Activated CD4-positive, alpha-beta T cell treated with anti-CD3 and anti-CD28 coated beads, Interleukin-2, amount 10 ng/mL, durations not matched to agents 24 days and 14 days (primary cell): ENCODE results near the gene STRN3. TPM values are rescaled to one million over a fixed set of nuclear protein-coding genes. Genes with fewer than 3 reads are reported as not detected.
"Not testable (repeated sequence)": the region's sequence is repeated elsewhere in the genome, so short reads cannot be mapped to it uniquely, and the experiment has no call there.

ENCODE experiments used
- DNase-seq: peaks from one replicate; pipeline ENCODE4 v3.0.0; 2022
- H3K27ac Mint-ChIP-seq: one replicate; pipeline ENCODE4 v1.8.0; 2022; ENCODE audit warnings: mild to moderate bottlenecking, mixed read lengths
- H3K27me3 Mint-ChIP-seq: one replicate; pipeline ENCODE4 v1.8.0; 2022; ENCODE audit warnings: mixed read lengths
- H3K36me3 Mint-ChIP-seq: one replicate; pipeline ENCODE4 v1.8.0; 2022; ENCODE audit warnings: low read depth, mild to moderate bottlenecking, mixed read lengths
- H3K4me1 Mint-ChIP-seq: one replicate; pipeline ENCODE4 v1.8.0; 2021; ENCODE audit warnings: mixed read lengths
- H3K4me3 Mint-ChIP-seq: one replicate; pipeline ENCODE4 v1.8.0; 2022; ENCODE audit warnings: mild to moderate bottlenecking, moderate library complexity, mixed read lengths
- H3K9me3 Mint-ChIP-seq: one replicate; pipeline ENCODE4 v1.8.0; 2021; ENCODE audit warnings: mixed read lengths
- intact Hi-C: fragments of 100-400 bp; cut with micrococcal nuclease; formaldehyde crosslinking; loops from one replicate; pipeline ENCODE4 v1.15.1; 2023
- total RNA-seq: library from RNA; stranded (reverse); gene quantifications from 2 replicates; pipeline ENCODE4 v1.2.3, GENCODE V29; 2022

STRN3 gene
- total RNA-seq = 21.4 and 27.1 TPM in 2 replicates

GRCh38 chr14:31026077-31026449 is at the start of gene STRN3:
TSS of gene STRN3 (minus strand) at chr14:31026379. CDS start at chr14:31026185, 194 bp downstream.
- intact Hi-C loops = loop anchor here (1.0 to 5.0 kb wide), 7 partner anchors 31 to 536 kb away; partner anchors contain the start of genes DTD2, G2E3, NUBPL and SCFD1
- H3K4me3 Mint-ChIP-seq = peak within 1 kb of the TSS; percentile 92
- H3K9me3 Mint-ChIP-seq = no peaks in the 10 kb centered on the region
- peaks cover 50% of the 10 kb centered on the region for H3K4me1 Mint-ChIP-seq
- H3K27ac Mint-ChIP-seq = peak within 1 kb of the TSS; percentile 93
- H3K27me3 Mint-ChIP-seq = no peaks in the 10 kb centered on the region
- H3K36me3 Mint-ChIP-seq = peaks cover 14% of the 10 kb centered on the region
- DNase-seq = no peak

- H3K27me3 Mint-ChIP-seq = no peaks in the 10 kb centered on the region
- no peak overlapping the region for H3K27ac Mint-ChIP-seq
- H3K4me3 Mint-ChIP-seq = no peak overlapping the region
- no peaks in the 10 kb centered on the region for H3K9me3 Mint-ChIP-seq
- H3K4me1 Mint-ChIP-seq = no peaks in the 10 kb centered on the region
- DNase-seq = no peak
- H3K36me3 Mint-ChIP-seq = peaks cover 4% of the 10 kb centered on the region
- intact Hi-C loops = no loop called here
Measured at GRCh38 chr14:31075144-31075543, 49.0 kb upstream of the STRN3 start.

GRCh38 chr14:31071151-31071550 is 45.0 kb upstream of the STRN3 start:
- intact Hi-C loops = no loop called here
- Mint-ChIP-seq H3K27ac (no peak overlapping the region), H3K9me3 (no peaks in the 10 kb centered on the region), H3K4me1 (no peaks in the 10 kb centered on the region), H3K4me3 (no peak overlapping the region), H3K36me3 (peaks cover 4% of the 10 kb centered on the region), H3K27me3 (no peaks in the 10 kb centered on the region)
- no peak for DNase-seq

GRCh38 chr14:31070431-31070830 is 44.3 kb upstream of the STRN3 start:
- H3K27ac Mint-ChIP-seq = no peak overlapping the region
- H3K27me3 Mint-ChIP-seq = no peaks in the 10 kb centered on the region
- intact Hi-C loops = no loop called here
- H3K4me1 Mint-ChIP-seq = no peaks in the 10 kb centered on the region
- no peak for DNase-seq
- H3K9me3 Mint-ChIP-seq = no peaks in the 10 kb centered on the region
- H3K36me3 Mint-ChIP-seq = peaks cover 4% of the 10 kb centered on the region
- H3K4me3 Mint-ChIP-seq = no peak overlapping the region

- H3K27me3 Mint-ChIP-seq = no peaks in the 10 kb centered on the region
- no peak overlapping the region for H3K27ac Mint-ChIP-seq
- DNase-seq = no peak
- no peaks in the 10 kb centered on the region for H3K36me3 Mint-ChIP-seq
- no peaks in the 10 kb centered on the region for H3K4me1 Mint-ChIP-seq
- intact Hi-C loops = no loop called here
- H3K9me3 Mint-ChIP-seq = no peaks in the 10 kb centered on the region
- H3K4me3 Mint-ChIP-seq = no peak overlapping the region
Measured at GRCh38 chr14:31069343-31069742, 43.2 kb upstream of the STRN3 start.

- no peak for DNase-seq
- Mint-ChIP-seq H3K4me1 (no peaks in the 10 kb centered on the region), H3K36me3 (no peaks in the 10 kb centered on the region), H3K27me3 (no peaks in the 10 kb centered on the region), H3K27ac (no peak overlapping the region), H3K4me3 (no peak overlapping the region), H3K9me3 (no peaks in the 10 kb centered on the region)
- intact Hi-C loops = no loop called here
Measured at GRCh38 chr14:31068235-31068634, 42.1 kb upstream of the STRN3 start.

- H3K4me3 Mint-ChIP-seq, H3K27ac Mint-ChIP-seq, H3K36me3 Mint-ChIP-seq, H3K27me3 Mint-ChIP-seq, intact Hi-C loops, DNase-seq, H3K9me3 Mint-ChIP-seq, H3K4me1 Mint-ChIP-seq: not testable (repeated sequence)
Measured at GRCh38 chr14:31062908-31063307, 36.7 kb upstream of the STRN3 start.

GRCh38 chr14:31060253-31060875 is 34.2 kb upstream of the STRN3 start:
- Mint-ChIP-seq H3K36me3 (no peaks in the 10 kb centered on the region), H3K4me1 (peaks cover 3% of the 10 kb centered on the region), H3K4me3 (no peak overlapping the region), H3K9me3 (no peaks in the 10 kb centered on the region), H3K27ac (no peak overlapping the region), H3K27me3 (no peaks in the 10 kb centered on the region)
- DNase-seq = no peak
- intact Hi-C loops = no loop called here

- Mint-ChIP-seq H3K9me3 (no peaks in the 10 kb centered on the region), H3K4me1 (peaks cover 3% of the 10 kb centered on the region), H3K36me3 (no peaks in the 10 kb centered on the region), H3K4me3 (no peak overlapping the region), H3K27me3 (no peaks in the 10 kb centered on the region), H3K27ac (no peak overlapping the region)
- no peak for DNase-seq
- intact Hi-C loops = no loop called here
Measured at GRCh38 chr14:31059152-31059924, 33.2 kb upstream of the STRN3 start.

- Mint-ChIP-seq H3K9me3 (no peaks in the 10 kb centered on the region), H3K36me3 (no peaks in the 10 kb centered on the region), H3K27me3 (no peaks in the 10 kb centered on the region), H3K27ac (no peak overlapping the region), H3K4me3 (no peak overlapping the region), H3K4me1 (peaks cover 3% of the 10 kb centered on the region)
- no peak for DNase-seq
- intact Hi-C loops = no loop called here
Measured at GRCh38 chr14:31057701-31058364, 31.7 kb upstream of the STRN3 start.

- Mint-ChIP-seq H3K9me3 (no peaks in the 10 kb centered on the region), H3K4me3 (no peak overlapping the region), H3K36me3 (no peaks in the 10 kb centered on the region), H3K4me1 (peaks cover 3% of the 10 kb centered on the region), H3K27ac (no peak overlapping the region), H3K27me3 (no peaks in the 10 kb centered on the region)
- intact Hi-C loops = no loop called here
- DNase-seq = no peak
Measured at GRCh38 chr14:31057035-31057434, 30.9 kb upstream of the STRN3 start.

GRCh38 chr14:31052905-31053586 is 26.9 kb upstream of the STRN3 start:
- H3K4me3 Mint-ChIP-seq, intact Hi-C loops, DNase-seq, H3K4me1 Mint-ChIP-seq, H3K27ac Mint-ChIP-seq, H3K9me3 Mint-ChIP-seq, H3K27me3 Mint-ChIP-seq, H3K36me3 Mint-ChIP-seq: not testable (repeated sequence)

- no peak overlapping the region for H3K4me3 Mint-ChIP-seq
- H3K36me3 Mint-ChIP-seq = no peaks in the 10 kb centered on the region
- intact Hi-C loops = no loop called here
- peaks cover 6% of the 10 kb centered on the region for H3K4me1 Mint-ChIP-seq
- no peak overlapping the region for H3K27ac Mint-ChIP-seq
- H3K27me3 Mint-ChIP-seq = no peaks in the 10 kb centered on the region
- DNase-seq = no peak
- no peaks in the 10 kb centered on the region for H3K9me3 Mint-ChIP-seq
Measured at GRCh38 chr14:31051511-31051910, 25.3 kb upstream of the STRN3 start.

- Mint-ChIP-seq H3K27me3 (no peaks in the 10 kb centered on the region), H3K4me3 (no peak overlapping the region), H3K9me3 (no peaks in the 10 kb centered on the region), H3K36me3 (no peaks in the 10 kb centered on the region), H3K4me1 (peaks cover 6% of the 10 kb centered on the region), H3K27ac (no peak overlapping the region)
- intact Hi-C loops = no loop called here
- no peak for DNase-seq
Measured at GRCh38 chr14:31051023-31051422, 24.8 kb upstream of the STRN3 start.
